Measurements from ENCODE around the gene HTRA3. TPM values are rescaled to one million over a fixed set of nuclear protein-coding genes. Genes with fewer than 3 reads are reported as not detected.

Gene HTRA3
- total RNA-seq, 1 experiment from 2014 or later: not detected

DNA sequence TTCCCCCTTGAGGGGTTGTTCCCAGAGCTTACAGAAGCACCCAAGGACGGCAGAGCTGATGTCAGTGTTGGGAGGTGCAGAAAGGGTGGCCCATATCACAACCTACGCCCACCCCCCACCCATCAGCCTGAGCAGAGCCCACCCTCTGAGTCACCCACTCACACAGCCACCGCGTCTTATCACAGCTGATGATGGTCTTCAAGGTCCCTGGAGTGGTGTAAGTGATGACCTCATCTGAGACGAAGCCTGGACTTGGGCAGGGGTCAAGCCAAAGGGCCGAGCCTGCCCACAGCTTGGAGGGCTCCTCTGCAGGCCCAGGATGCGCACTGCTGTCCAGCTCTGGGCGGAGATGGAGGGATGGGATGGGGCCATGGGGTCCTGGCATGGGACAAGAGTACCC lies 3.0 kb upstream of the HTRA3 start:
- no peak overlapping the region for H3K4me3 Mint-ChIP-seq (ENCODE audit: low read depth, unreplicated experiment)
- TF ChIP-seq CTCF (IDR thresholded peaks at IDR 0.05; ENCODE audit: unreplicated experiment): no peak
- no peaks in the 10 kb centered on the region for H3K4me1 Mint-ChIP-seq (ENCODE audit: low read depth, unreplicated experiment)
- H3K36me3 Mint-ChIP-seq (ENCODE audit: insufficient read depth, unreplicated experiment): no peaks in the 10 kb centered on the region
- intact Hi-C loops (cut with micrococcal nuclease; ENCODE audit: unreplicated experiment): no loop called here
- BruUV-seq (replicated peaks): no TSS peak
- CTCF ChIA-PET: interaction anchor here (0.6 to 1.3 kb wide), 5 partner anchors 24 to 320 kb away, joined by 3 to 11 read pairs (median 3); no protein-coding TSS in a partner anchor
- H3K27me3 Mint-ChIP-seq (ENCODE audit: unreplicated experiment): peaks cover 66% of the 10 kb centered on the region
- no peak overlapping the region for H3K27ac Mint-ChIP-seq (ENCODE audit: unreplicated experiment)
- H3K9me3 Mint-ChIP-seq (ENCODE audit: low read depth, unreplicated experiment): no peaks in the 10 kb centered on the region
- DNase-seq: no peak

DNA sequence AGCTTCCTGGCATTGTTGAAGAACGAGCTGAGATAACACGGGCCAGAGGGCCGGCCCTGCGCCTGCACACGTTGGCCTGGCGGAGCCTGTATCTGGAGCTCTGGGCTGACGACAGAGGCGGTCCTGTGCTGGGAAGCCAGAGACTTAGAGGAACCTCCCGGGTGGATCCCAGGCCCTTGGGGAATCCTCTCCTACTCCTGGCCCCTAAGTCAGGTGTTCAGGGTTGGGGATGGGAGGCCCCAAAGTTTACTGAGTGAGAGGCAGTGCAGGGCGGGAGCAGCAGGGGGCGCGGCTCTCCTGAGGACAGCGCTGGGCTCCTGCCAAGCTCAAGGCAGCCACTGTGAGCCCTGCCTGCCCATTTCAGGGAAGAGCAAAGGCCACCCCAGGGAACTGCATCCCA lies 2.5 kb upstream of the HTRA3 start:
- CTCF ChIA-PET: interaction anchor here (0.9 to 1.3 kb wide), 5 partner anchors 25 to 319 kb away, joined by 3 to 11 read pairs (median 3); no protein-coding TSS in a partner anchor
- H3K9me3 Mint-ChIP-seq (ENCODE audit: low read depth, unreplicated experiment): no peaks in the 10 kb centered on the region
- intact Hi-C loops (cut with micrococcal nuclease; ENCODE audit: unreplicated experiment): loop anchor here (1.0 kb wide), 1 partner anchor 136 kb away; no protein-coding TSS in a partner anchor
- H3K4me3 Mint-ChIP-seq (ENCODE audit: low read depth, unreplicated experiment): no peak overlapping the region
- peak; percentile 74 for DNase-seq
- no peak for TF ChIP-seq CTCF (IDR thresholded peaks at IDR 0.05; ENCODE audit: unreplicated experiment)
- no TSS peak for BruUV-seq (replicated peaks)
- peaks cover 71% of the 10 kb centered on the region for H3K27me3 Mint-ChIP-seq (ENCODE audit: unreplicated experiment)
- H3K4me1 Mint-ChIP-seq (ENCODE audit: low read depth, unreplicated experiment): no peaks in the 10 kb centered on the region
- H3K27ac Mint-ChIP-seq (ENCODE audit: unreplicated experiment): no peak overlapping the region
- no peaks in the 10 kb centered on the region for H3K36me3 Mint-ChIP-seq (ENCODE audit: insufficient read depth, unreplicated experiment)

GRCh38 chr4:8268211-8268610 lies 1.3 kb upstream of the HTRA3 start:
- TF ChIP-seq CTCF (IDR thresholded peaks at IDR 0.05; ENCODE audit: unreplicated experiment): no peak
- no peak for DNase-seq
- Mint-ChIP-seq H3K36me3 (ENCODE audit: insufficient read depth, unreplicated experiment) (no peaks in the 10 kb centered on the region), H3K27ac (ENCODE audit: unreplicated experiment) (no peak overlapping the region), H3K4me1 (ENCODE audit: low read depth, unreplicated experiment) (no peaks in the 10 kb centered on the region), H3K9me3 (ENCODE audit: low read depth, unreplicated experiment) (no peaks in the 10 kb centered on the region), H3K27me3 (ENCODE audit: unreplicated experiment) (peaks cover 76% of the 10 kb centered on the region), H3K4me3 (ENCODE audit: low read depth, unreplicated experiment) (no peak overlapping the region)
- CTCF ChIA-PET: interaction anchor here (0.9 kb wide), 1 partner anchor 91 kb away, joined by 3 read pairs; no protein-coding TSS in a partner anchor
- intact Hi-C loops (cut with micrococcal nuclease; ENCODE audit: unreplicated experiment): no loop called here
- BruUV-seq (replicated peaks): no TSS peak

DNA sequence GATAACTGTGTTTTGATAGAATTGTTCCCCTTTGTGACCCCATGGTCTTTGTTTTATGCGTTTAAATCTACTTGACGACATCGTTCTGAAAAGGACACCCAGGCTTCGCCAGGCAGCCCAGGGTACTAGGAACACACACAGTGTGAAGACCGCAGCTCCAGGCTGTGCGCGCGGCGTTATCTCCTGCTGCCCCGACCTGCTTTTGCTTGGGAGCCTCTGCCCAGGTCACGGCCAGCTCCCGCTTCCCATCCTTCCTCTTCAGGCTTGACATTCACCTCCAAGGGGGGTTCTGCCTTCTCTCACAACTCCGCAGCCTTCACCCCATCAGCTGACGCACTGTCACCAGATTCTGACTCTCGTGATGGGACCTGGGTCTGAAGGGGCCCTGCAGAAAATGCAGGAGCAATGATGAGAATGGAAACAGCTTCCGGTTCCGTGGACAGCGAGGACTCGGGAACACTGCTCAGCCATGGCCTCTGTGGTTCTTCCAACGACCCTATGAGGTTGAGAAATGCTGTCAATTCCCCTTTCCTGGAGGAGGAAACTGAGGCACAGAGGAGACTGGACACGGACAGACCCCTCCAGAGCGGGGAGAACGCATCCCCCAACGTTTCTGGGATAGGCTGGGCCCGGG lies 536 bp upstream of the HTRA3 start:
- Mint-ChIP-seq H3K4me1 (ENCODE audit: low read depth, unreplicated experiment) (no peaks in the 10 kb centered on the region), H3K27me3 (ENCODE audit: unreplicated experiment) (peaks cover 76% of the 10 kb centered on the region), H3K4me3 (ENCODE audit: low read depth, unreplicated experiment) (no peak overlapping the region), H3K36me3 (ENCODE audit: insufficient read depth, unreplicated experiment) (no peaks in the 10 kb centered on the region), H3K27ac (ENCODE audit: unreplicated experiment) (no peak overlapping the region), H3K9me3 (ENCODE audit: low read depth, unreplicated experiment) (no peaks in the 10 kb centered on the region)
- DNase-seq: no peak
- no TSS peak for BruUV-seq (replicated peaks)
- CTCF ChIA-PET: no interaction called here
- TF ChIP-seq CTCF (IDR thresholded peaks at IDR 0.05; ENCODE audit: unreplicated experiment): no peak
- intact Hi-C loops (cut with micrococcal nuclease; ENCODE audit: unreplicated experiment): no loop called here

All from Calu3 (cell line).